SK-N-SH (cell line): Measurements from ENCODE around the gene CNPY4. TPM values are rescaled to one million over a fixed set of nuclear protein-coding genes. Genes with fewer than 3 reads are reported as not detected.

Source experiments
- CTCF ChIA-PET: fragments of 300-600, 350-600 bp; formaldehyde crosslinking; extraction: SDS; loops from one replicate; lab custom pipeline; 2021; lab: Yijun Ruan, JAX
- POLR2A ChIA-PET: fragments of 350-600 bp; sonication (Branson Sonifier 250); formaldehyde crosslinking; extraction: SDS; loops from one replicate; lab custom pipeline; 2020; ENCODE audit warnings: antibody characterized with exemption, inconsistent platforms; lab: Yijun Ruan, JAX
- DNase-seq: peaks from one replicate; pipeline ENCODE4 v3.0.0; 2012
- H2AFZ ChIP-seq: fragments of 200-600 bp; sonication (generic); 2 replicates; pipeline ENCODE4 v1.8.1; 2016; ENCODE audit warnings: antibody characterized with exemption, mild to moderate bottlenecking, low read depth
- H3F3A ChIP-seq: fragments of 200-600 bp; sonication (generic); replicated peaks from 2 replicates; pipeline ENCODE3; 2016; ENCODE audit warnings: antibody characterized with exemption, mild to moderate bottlenecking; ENCODE audit not compliant: insufficient read depth
- H3K27ac ChIP-seq, 2 experiments: fragments of 200-500 bp in 1 of 2; fragments of 200-600 bp in 1 of 2; sonication (Bioruptor generic) in 1 of 2; sonication (generic), shearing (Covaris generic) in 1 of 2; 2 replicates each; pipeline versions ENCODE4 v1.5.1 to v1.6.1; 2014 to 2016; ENCODE audit warnings: low read depth in 2 of 2, inconsistent platforms in 1 of 2, low read length in 1 of 2, mild to moderate bottlenecking in 1 of 2, mixed read lengths in 1 of 2
- H3K27me3 ChIP-seq: fragments of 200-600 bp; sonication (generic), shearing (Covaris generic); 2 replicates; pipeline ENCODE4 v1.6.1; 2016; ENCODE audit warnings: mixed run types; ENCODE audit not compliant: insufficient read depth
- H3K36me3 ChIP-seq, 2 experiments: fragments of 200-500 bp in 1 of 2; fragments of 200-600 bp in 1 of 2; sonication (Bioruptor generic) in 1 of 2; sonication (generic) in 1 of 2; replicated peaks in 1 of 2; 2 replicates each; pipeline versions ENCODE3 to v1.5.1; 2014 to 2016; ENCODE audit warnings: low read length in 1 of 2, mild to moderate bottlenecking in 1 of 2; ENCODE audit not compliant: insufficient read depth in 2 of 2, control insufficient read depth in 1 of 2
- H3K4me1 ChIP-seq, 2 experiments: fragments of 200-500 bp in 1 of 2; fragments of 200-600 bp in 1 of 2; sonication (Bioruptor generic) in 1 of 2; sonication (generic), shearing (Covaris generic) in 1 of 2; 2 replicates each; pipeline versions ENCODE4 v1.5.1 to v1.6.1; 2014 to 2016; ENCODE audit warnings: low read depth in 1 of 2, low read length in 1 of 2, mixed run types in 1 of 2; ENCODE audit not compliant: insufficient read depth in 2 of 2, control insufficient read depth in 1 of 2
- H3K4me2 ChIP-seq: fragments of 200-600 bp; sonication (generic), shearing (Covaris generic); 2 replicates; pipeline ENCODE4 v1.6.1; 2017; ENCODE audit warnings: mixed run types
- H3K4me3 ChIP-seq, 2 experiments: fragments of 200-500 bp in 1 of 2; fragments of 200-600 bp in 1 of 2; sonication (Bioruptor generic) in 1 of 2; sonication (generic), shearing (Covaris generic) in 1 of 2; 2 replicates each; pipeline versions ENCODE4 v1.5.1 to v1.8.1; 2014 to 2016; ENCODE audit warnings: low read depth in 2 of 2, inconsistent platforms in 1 of 2, low read length in 1 of 2, mild to moderate bottlenecking in 1 of 2, mixed read lengths in 1 of 2, moderate library complexity in 1 of 2
- H3K79me2 ChIP-seq: fragments of 200-600 bp; sonication (generic); 2 replicates; pipeline ENCODE4 v1.8.1; 2017; ENCODE audit warnings: mild to moderate bottlenecking; ENCODE audit not compliant: insufficient read depth
- H3K9ac ChIP-seq: fragments of 200-600 bp; sonication (generic); 2 replicates; pipeline ENCODE4 v1.6.1; 2017; ENCODE audit warnings: mixed run types
- H3K9me2 ChIP-seq: fragments of 200-600 bp; sonication (generic); 2 replicates; pipeline ENCODE4 v1.6.1; 2017; ENCODE audit warnings: mixed run types
- H3K9me3 ChIP-seq: fragments of 200-600 bp; sonication (generic); 2 replicates; pipeline ENCODE4 v1.6.1; 2017; ENCODE audit warnings: mixed run types, mild to moderate bottlenecking, moderate library complexity
- H4K20me1 ChIP-seq: fragments of 200-600 bp; sonication (generic); 2 replicates; pipeline ENCODE4 v1.6.1; 2017; ENCODE audit warnings: mild to moderate bottlenecking, mixed run types; ENCODE audit not compliant: insufficient read depth
- CHD2 ChIP-seq: fragments of 150-350 bp; IDR thresholded peaks from 2 replicates; pipeline ENCODE4 v1.6.1; 2018; ENCODE audit warnings: low read length; ENCODE audit not compliant: partially characterized antibody
- CTCF ChIP-seq: fragments of 200-600 bp; sonication (generic); IDR thresholded peaks from 2 replicates; pipeline ENCODE4 v1.6.1; 2017; ENCODE audit warnings: antibody characterized with exemption, mild to moderate bottlenecking, moderate library complexity
- ELF1 ChIP-seq: IDR thresholded peaks from 2 replicates; pipeline ENCODE4 v1.4.0; 2012
- EP300 ChIP-seq, 2 experiments: IDR thresholded peaks; 2 replicates each; pipeline versions ENCODE4 v1.4.0 to v1.6.1; 2012; ENCODE audit warnings: borderline replicate concordance in 1 of 2, low read depth in 1 of 2, low read length in 1 of 2
- FOXJ3 ChIP-seq: sonication (generic); formaldehyde crosslinking; IDR thresholded peaks from 2 replicates; pipeline ENCODE4 v1.5.1; 2020; ENCODE audit warnings: mild to moderate bottlenecking, missing genetic modification reagents
- FOXM1 ChIP-seq: IDR thresholded peaks from 2 replicates; pipeline ENCODE4 v1.4.0; 2012; ENCODE audit warnings: low read depth, mild to moderate bottlenecking
- GABPA ChIP-seq: IDR thresholded peaks from 2 replicates; pipeline ENCODE4 v1.4.0; 2012; ENCODE audit warnings: low read depth, mild to moderate bottlenecking
- GATA2 ChIP-seq: sonication (generic); formaldehyde crosslinking; IDR thresholded peaks from 2 replicates; pipeline ENCODE4 v1.5.0; 2020; ENCODE audit warnings: mild to moderate bottlenecking, missing genetic modification reagents
- IRF3 ChIP-seq: fragments of 150-350 bp; IDR thresholded peaks from 2 replicates; pipeline ENCODE4 v1.6.1; 2016; ENCODE audit warnings: mild to moderate bottlenecking, low read depth, low read length
- MAX ChIP-seq: IDR thresholded peaks from 2 replicates; pipeline ENCODE4 v1.4.0; 2012; ENCODE audit warnings: low read depth
- MEF2A ChIP-seq: IDR thresholded peaks from 2 replicates; pipeline ENCODE4 v1.4.0; 2012; ENCODE audit warnings: low read depth, borderline replicate concordance
- MXI1 ChIP-seq: IDR thresholded peaks from 2 replicates; pipeline ENCODE4 v1.6.1; 2012; ENCODE audit warnings: mild to moderate bottlenecking, low read depth, low read length, improper control_type of control experiment
- NFIC ChIP-seq: IDR thresholded peaks from 2 replicates; pipeline ENCODE4 v1.4.0; 2012; ENCODE audit warnings: borderline replicate concordance
- NRF1 ChIP-seq: IDR thresholded peaks from 2 replicates; pipeline ENCODE4 v1.6.1; 2012; ENCODE audit warnings: low read depth, mild to moderate bottlenecking, low read length
- POLR2AphosphoS5 ChIP-seq: IDR thresholded peaks from 2 replicates; pipeline ENCODE4 v1.6.1; 2012; ENCODE audit warnings: low read depth, low read length
- RCOR1 ChIP-seq: fragments of 150-350 bp; IDR thresholded peaks from 2 replicates; pipeline ENCODE4 v1.6.1; 2017; ENCODE audit warnings: antibody characterized with exemption, low read length
- REST ChIP-seq: IDR thresholded peaks from 2 replicates; pipeline ENCODE4 v1.6.1; 2012; ENCODE audit warnings: mild to moderate bottlenecking, low read depth, low read length, moderate library complexity
- RFX5 ChIP-seq: IDR thresholded peaks from 2 replicates; pipeline ENCODE4 v1.6.1; 2012; ENCODE audit warnings: mild to moderate bottlenecking, improper control_type of control experiment, low read length
- RXRA ChIP-seq: IDR thresholded peaks from 2 replicates; pipeline ENCODE4 v1.4.0; 2012; ENCODE audit warnings: low read depth, mild to moderate bottlenecking, borderline replicate concordance
- SIN3A ChIP-seq: IDR thresholded peaks from 2 replicates; pipeline ENCODE4 v1.6.1; 2012; ENCODE audit warnings: low read depth, mild to moderate bottlenecking, low read length, moderate library complexity, borderline replicate concordance
- SMC3 ChIP-seq: IDR thresholded peaks from 2 replicates; pipeline ENCODE4 v1.6.1; 2012; ENCODE audit warnings: low read depth, low read length, improper control_type of control experiment
- TAF1 ChIP-seq: IDR thresholded peaks from 2 replicates; pipeline ENCODE4 v1.6.1; 2012; ENCODE audit warnings: low read depth, mild to moderate bottlenecking, low read length, moderate library complexity, borderline replicate concordance
- TEAD4 ChIP-seq: IDR thresholded peaks from 2 replicates; pipeline ENCODE4 v1.4.0; 2012; ENCODE audit warnings: mild to moderate bottlenecking, borderline replicate concordance; ENCODE audit not compliant: insufficient read depth
- USF2 ChIP-seq: fragments of 150-350 bp; IDR thresholded peaks from 2 replicates; pipeline ENCODE4 v1.6.1; 2017; ENCODE audit warnings: antibody characterized with exemption, low read length, low read depth, borderline replicate concordance
- YY1 ChIP-seq: IDR thresholded peaks from 2 replicates; pipeline ENCODE4 v1.4.0; 2012; ENCODE audit warnings: low read depth, mild to moderate bottlenecking
- WGBS: methylation state at CpG from one replicate; pipeline ENCODE4 v1.1.6; 2017; ENCODE audit warnings: low lambda C conversion rate; 5-methylcytosine and 5-hydroxymethylcytosine counted together
- polyA plus RNA-seq, 3 experiments: library from polyadenylated mRNA; depleted of rRNA; stranded (reverse); fragments of >200 nt; gene quantifications; 2 replicates each; pipeline ENCODE4 v1.2.3, GENCODE V29; 2012

CNPY4 gene
- polyA plus RNA-seq, 1 of the 3 experiments (the other 2 are of a cell fraction): 52.0 TPM

- Histone ChIP-seq H3K4me2 (peak overlapping the region; percentile 100), H3K27me3 (no peaks in the 10 kb centered on the region), H4K20me1 (peaks cover 20% of the 10 kb centered on the region), H3F3A (peaks cover 13% of the 10 kb centered on the region), H3K27ac (peak overlapping the region; percentile 36 to 62; a peak in 3 of 4 replicates), H3K9me2 (no peaks in the 10 kb centered on the region), H2AFZ (no peak overlapping the region), H3K4me3 (peak overlapping the region; percentile 87 to 93), H3K36me3 (peaks cover 27 to 39% of the 10 kb centered on the region in 2 experiments), H3K79me2 (peaks cover 45% of the 10 kb centered on the region), H3K9ac (peak overlapping the region; percentile 85), H3K9me3 (no peaks in the 10 kb centered on the region), H3K4me1 (peaks cover 11 to 19% of the 10 kb centered on the region in 2 experiments; a peak in 2 of 4 replicates)
- WGBS: 19% methylated on average over 28 of the region's 32 CpGs
- CTCF ChIA-PET: interaction anchor here (0.6 to 3.9 kb wide), 8 partner anchors 9 to 539 kb away, joined by 3 to 33 read pairs (median 3); partner anchors contain the start of genes GPC2, LAMTOR4 and STAG3
- DNase-seq: peak; percentile 70
- POLR2A ChIA-PET: interaction anchor here (0.9 to 4.3 kb wide), 4 partner anchors 9 to 115 kb away, joined by 3 to 25 read pairs (median 6); partner anchors contain the start of genes GPC2, LAMTOR4 and STAG3
- no peak for TF ChIP-seq YY1
- TF ChIP-seq RXRA: no peak
- TF ChIP-seq ELF1: 0 out of 2 replicates have a peak, but pooled peaks have one; percentile 24
- TF ChIP-seq NFIC: no peak
- no peak for TF ChIP-seq FOXM1
- TF ChIP-seq RCOR1: no peak
- no peak; the same call in 1 of the 2 replicates for TF ChIP-seq POLR2AphosphoS5
- TF ChIP-seq NRF1: no peak
- no peak for TF ChIP-seq CHD2
- TF ChIP-seq GABPA: no peak
- TF ChIP-seq USF2: no peak
- no peak for TF ChIP-seq REST
- 0 out of 2 replicates have a peak, but pooled peaks have one; percentile 34 for TF ChIP-seq SIN3A
- no peak for TF ChIP-seq EP300 (IDR thresholded peaks at IDR 0.05; ENCODE audit: borderline replicate concordance in 1 of 2, low read depth in 1 of 2, low read length in 1 of 2)
- no peak for TF ChIP-seq FOXJ3
- TF ChIP-seq MEF2A: no peak
- TF ChIP-seq TEAD4: no peak
- TF ChIP-seq TAF1: no peak
- TF ChIP-seq MXI1: 0 out of 2 replicates have a peak, but pooled peaks have one; percentile 37
- no peak for TF ChIP-seq SMC3
- TF ChIP-seq RFX5: no peak
- peak; percentile 51 for TF ChIP-seq MAX
- TF ChIP-seq CTCF: peak; percentile 44
- no peak for TF ChIP-seq IRF3
- no peak for TF ChIP-seq GATA2 (CRISPR knock-in tag)
These were observed 38.1 kb downstream of the CNPY4 start for GRCh38 chr7:100157334-100158228.
